ENCODE data around the gene NCLN.
"Not testable (repeated sequence)": the region's sequence is repeated elsewhere in the genome, so short reads cannot be mapped to it uniquely, and the experiment has no call there.

NCLN gene, protein sequence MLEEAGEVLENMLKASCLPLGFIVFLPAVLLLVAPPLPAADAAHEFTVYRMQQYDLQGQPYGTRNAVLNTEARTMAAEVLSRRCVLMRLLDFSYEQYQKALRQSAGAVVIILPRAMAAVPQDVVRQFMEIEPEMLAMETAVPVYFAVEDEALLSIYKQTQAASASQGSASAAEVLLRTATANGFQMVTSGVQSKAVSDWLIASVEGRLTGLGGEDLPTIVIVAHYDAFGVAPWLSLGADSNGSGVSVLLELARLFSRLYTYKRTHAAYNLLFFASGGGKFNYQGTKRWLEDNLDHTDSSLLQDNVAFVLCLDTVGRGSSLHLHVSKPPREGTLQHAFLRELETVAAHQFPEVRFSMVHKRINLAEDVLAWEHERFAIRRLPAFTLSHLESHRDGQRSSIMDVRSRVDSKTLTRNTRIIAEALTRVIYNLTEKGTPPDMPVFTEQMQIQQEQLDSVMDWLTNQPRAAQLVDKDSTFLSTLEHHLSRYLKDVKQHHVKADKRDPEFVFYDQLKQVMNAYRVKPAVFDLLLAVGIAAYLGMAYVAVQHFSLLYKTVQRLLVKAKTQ
- 72.3 to 179 reads per million in 2 experiments for total RNA-seq

DNA sequence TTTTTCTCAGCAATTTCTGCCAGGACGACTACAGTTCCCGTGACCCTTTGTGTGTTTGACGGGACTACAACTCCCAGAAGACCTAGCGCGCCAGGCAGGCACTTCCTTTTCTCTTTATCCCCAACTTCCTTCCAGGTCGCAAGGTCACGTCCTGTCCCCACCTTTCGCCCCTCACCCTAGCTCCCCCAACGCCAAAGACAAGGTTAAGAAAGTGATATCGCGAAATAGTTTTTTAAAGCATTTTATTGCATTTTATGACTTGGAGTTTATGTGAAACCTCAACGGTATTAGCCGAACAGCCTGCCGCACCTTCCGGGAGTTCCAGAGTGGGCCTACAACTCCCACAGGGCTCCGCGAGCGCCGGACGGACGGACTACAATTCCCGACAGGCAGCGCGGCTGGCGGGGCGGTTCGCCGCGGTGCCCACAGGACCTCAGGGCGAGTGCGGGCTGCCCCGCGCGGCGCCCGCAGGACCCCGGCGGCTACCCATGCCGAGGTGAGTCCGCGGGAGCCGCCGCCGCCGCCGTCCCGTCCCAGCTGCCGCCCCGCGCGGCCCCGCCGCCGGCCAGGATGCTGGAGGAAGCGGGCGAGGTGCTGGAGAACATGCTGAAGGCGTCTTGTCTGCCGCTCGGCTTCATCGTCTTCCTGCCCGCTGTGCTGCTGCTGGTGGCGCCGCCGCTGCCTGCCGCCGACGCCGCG lies at the start of gene NCLN:
Gene NCLN, plus strand, starts transcription at position 470 of the 699 bp plus-strand sequence. Its CDS starts 101 bp downstream, at position 571.
- peak; percentile 90 for DNase-seq (ENCODE audit: low read depth)

DNA sequence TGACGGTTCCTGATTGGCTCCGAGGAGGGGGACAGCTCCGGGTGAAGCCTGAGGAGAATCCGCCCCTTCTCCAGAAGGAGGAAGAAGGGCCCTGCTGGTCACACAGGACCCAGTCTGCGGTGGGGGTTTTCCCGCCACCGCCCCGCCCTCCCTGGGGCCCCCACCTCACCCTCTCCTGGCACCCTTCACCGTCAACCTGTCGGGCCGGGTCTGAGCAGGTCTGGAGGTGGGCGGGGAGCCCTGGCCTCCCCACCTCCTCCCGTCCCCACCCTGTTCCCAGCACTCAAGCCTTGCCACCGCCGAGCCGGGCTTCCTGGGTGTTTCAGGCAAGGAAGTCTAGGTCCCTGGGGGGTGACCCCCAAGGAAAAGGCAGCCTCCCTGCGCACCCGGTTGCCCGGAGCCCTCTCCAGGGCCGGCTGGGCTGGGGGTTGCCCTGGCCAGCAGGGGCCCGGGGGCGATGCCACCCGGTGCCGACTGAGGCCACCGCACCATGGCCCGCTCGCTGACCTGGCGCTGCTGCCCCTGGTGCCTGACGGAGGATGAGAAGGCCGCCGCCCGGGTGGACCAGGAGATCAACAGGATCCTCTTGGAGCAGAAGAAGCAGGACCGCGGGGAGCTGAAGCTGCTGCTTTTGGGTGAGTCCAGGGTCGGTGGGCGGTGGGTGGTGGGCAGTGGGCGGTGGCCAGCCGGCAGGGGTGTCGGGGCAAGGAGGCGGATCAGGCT lies 49.6 kb upstream of the NCLN start, which contains the start of gene GNA15:
Gene GNA15, plus strand, starts transcription at position 73 of the 723 bp plus-strand sequence. Its CDS starts 418 bp downstream, at position 491.
- DNase-seq (ENCODE audit: low read depth): no peak

DNA sequence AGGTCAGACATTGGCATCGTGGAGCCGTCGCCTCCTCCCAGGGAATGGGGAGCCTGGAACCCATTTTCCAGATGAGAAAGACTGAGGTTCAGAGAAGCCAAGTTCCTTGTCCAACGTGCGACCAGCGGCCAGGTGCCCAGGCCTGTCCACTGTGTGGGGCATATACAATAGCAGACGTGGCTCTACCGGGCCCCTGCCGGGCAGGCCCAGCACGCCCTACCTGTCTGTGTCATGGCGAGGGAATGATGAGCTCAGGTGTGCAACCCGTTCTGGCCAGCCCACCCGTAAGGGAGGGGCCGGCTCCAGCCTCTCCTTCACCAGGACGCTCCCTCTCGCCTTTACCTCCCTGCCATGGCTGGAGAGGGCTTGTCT lies 49.1 kb upstream of the NCLN start:
- no peak for DNase-seq (ENCODE audit: low read depth)

DNA sequence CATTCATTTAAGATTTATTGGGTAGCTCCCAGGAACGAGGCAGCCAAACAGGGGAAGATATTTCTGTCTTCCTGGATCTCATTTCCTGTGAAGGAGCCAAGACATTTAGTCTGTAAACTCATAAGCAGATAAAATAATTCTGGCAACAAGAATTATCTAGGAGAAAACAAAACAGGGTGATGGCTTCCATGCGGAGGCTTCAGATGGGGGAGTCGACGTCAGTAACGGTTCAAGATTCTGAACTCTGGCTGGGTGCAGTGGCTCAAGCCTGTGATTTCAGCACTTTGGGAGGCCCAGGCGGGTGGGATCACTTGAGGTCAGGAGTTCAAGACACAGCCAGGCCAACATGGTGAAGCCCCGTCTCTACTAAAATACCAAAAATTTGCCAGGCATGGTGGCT lies 48.6 kb upstream of the NCLN start:
- DNase-seq (ENCODE audit: low read depth): no peak

DNA sequence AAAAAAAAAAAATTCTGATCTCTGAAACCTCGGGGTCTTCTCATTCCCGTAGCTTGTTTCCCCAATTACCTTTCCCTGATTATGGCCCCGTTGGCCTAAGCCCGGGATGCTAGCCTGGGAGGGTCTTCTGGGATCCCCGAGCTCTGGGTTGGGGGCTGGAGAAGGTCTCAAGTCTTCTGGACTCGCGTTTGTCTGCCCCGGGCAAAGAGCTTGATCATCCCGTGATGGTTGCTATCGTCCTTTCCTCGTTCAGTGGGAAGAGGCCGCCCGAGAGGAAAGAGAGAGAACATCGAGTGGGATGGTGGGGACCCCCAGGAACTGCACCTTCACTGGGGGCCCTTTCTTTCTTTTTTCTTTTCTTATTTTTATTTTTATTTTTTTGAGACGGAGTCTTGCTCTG lies 47.5 kb upstream of the NCLN start:
- DNase-seq (ENCODE audit: low read depth): no peak

DNA sequence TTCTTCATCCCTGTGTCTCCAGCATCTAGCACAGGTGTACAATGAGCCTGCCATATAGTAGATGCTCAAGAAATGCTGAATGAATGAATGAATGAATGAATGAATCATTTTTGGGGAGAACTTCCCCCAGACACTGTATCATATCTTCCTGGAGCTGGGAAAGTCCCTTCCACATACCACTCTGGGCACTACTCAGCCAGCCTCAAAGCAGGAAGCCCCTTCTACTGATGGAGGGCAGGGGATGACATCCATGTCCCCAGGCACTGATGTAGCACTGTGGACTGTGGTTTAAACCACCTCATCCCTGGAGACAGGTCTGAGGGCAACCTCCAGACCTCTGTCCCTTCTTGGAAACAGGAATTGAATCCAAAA lies 45.1 kb upstream of the NCLN start:
- no peak for DNase-seq (ENCODE audit: low read depth)

DNA sequence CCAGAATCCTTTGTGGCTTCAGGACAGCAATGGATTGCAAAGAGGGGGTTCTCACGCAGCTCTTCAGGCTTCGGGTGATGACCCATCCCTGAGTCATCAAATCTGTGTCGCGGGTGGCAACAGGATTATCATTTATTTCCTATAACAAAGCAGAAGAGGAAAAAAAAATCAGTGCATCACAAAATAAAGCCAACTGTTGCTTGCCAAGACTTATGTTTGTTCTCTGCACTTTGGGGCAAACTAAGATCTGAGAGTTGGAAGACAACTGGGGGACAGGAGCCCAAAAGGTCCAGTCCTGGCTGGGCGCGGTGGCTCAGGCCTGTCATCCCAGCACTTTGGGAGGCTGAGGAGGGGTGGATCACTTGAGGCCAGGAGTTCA lies 43.4 kb upstream of the NCLN start:
- no peak for DNase-seq (ENCODE audit: low read depth)

DNA sequence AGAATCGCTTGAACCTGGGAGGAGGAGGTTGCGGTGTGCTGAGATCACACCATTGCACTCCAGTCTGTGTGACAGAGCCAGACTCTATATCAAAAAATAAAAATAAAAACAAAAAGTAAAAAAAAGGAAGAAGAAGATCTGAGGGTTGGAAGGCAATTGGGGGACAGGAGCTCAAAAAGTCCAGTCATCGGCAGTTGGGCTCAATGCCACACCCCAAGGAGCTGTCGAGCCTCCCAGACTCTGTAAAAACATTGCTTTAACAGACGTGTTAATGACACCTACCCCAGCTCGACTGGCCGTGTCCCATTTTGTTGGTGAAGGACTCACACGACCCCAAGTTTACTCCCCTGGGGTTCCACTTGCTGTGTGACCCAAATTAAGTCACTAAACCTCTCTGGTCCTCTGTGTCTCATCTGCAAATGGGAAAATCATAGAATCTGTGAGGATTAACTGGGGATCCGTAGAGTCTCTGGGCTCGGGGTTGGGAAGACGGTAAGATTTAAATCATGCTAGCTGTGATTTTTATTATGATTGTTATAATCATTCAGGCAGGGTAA lies 42.9 kb upstream of the NCLN start:
- DNase-seq (ENCODE audit: low read depth): no peak

DNA sequence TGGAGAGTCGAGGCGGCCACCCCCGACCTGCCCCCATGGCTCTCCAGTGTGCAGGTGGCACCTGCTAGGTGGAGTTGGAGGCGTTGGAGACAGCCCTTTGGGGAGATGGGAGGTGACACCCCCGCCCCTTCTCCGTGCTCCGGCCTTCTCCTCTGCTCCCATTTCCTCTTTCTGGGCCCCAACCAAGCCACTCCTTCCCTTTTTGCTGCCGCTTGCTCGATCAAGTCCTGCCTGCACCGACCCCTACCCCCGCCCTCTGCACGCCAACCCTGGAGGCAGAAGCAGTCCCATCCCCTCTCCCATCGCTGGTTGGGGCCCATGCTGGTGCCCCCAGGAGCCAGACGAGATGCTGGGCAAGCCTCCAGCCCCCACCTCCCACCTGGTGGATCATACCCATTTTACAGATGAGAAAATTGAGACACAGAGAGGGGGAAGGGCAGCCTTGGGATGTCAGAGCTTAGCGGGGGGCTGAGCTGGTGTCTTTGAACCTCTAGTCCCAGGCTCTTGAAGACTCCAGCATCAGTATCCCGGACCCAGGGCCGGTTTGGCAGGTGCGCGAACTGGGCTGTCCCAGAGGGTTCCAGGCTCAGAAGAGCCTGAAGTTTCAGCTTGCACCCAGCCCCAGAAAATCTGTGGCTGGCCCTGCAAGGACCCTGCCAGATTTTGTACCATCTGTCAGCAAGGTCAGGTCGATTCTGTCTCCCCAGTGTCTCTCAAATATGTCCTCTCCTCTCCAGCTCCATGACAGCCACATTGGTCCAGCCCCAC lies 39.6 kb upstream of the NCLN start:
- no peak for DNase-seq (ENCODE audit: low read depth)

DNA sequence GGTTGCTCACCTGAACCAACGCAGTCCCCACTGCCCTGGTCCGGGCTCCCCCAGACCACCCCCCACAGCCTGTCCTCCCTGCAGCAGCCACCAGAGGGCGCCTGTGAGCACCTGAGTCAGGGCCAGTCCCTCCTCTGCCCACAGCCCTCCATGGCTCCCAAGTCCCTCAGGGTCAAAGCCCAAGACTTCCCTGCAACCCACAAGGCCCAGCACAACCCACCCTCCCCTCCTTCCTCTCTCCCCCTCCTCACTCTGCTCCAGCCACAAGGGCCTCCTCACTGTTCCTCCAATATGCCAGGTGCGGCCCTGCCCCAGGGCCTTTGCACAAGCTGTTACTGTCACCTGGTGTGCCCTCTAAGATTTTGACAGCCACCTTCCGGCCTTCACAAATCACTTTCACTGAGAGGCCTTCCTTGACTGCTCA lies 39.0 kb upstream of the NCLN start:
- peak; percentile 48 for DNase-seq (ENCODE audit: low read depth)

DNA sequence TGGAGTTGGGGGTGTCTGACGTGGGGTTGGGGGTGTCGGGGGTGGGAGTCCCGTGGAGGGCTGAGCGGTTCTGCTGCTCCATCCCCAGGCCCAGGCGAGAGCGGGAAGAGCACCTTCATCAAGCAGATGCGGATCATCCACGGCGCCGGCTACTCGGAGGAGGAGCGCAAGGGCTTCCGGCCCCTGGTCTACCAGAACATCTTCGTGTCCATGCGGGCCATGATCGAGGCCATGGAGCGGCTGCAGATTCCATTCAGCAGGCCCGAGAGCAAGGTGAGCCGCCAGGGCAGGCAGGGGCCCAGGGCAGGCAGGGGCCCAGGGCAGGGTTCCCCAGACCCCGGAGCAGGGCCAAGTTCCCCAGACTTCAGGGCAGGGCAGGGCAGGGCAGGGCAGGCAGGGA lies 37.2 kb upstream of the NCLN start:
- DNase-seq (ENCODE audit: low read depth): no peak

DNA sequence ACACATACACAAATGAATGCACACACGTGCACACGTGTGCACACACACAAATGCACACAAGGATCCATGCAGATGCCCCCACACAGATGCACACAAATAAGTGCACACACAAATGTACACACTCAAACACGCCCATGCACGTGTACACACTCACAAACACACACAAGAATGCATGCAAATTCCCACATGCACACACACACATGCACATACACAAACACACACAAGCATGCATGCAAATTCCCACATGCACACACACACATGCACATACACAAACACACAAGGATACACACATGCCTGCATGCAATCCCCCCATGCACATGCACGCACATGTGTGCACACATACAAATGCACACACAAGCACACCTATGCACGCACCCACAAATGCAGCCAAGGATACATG lies 36.6 kb upstream of the NCLN start:
- no peak for DNase-seq (ENCODE audit: low read depth)

DNA sequence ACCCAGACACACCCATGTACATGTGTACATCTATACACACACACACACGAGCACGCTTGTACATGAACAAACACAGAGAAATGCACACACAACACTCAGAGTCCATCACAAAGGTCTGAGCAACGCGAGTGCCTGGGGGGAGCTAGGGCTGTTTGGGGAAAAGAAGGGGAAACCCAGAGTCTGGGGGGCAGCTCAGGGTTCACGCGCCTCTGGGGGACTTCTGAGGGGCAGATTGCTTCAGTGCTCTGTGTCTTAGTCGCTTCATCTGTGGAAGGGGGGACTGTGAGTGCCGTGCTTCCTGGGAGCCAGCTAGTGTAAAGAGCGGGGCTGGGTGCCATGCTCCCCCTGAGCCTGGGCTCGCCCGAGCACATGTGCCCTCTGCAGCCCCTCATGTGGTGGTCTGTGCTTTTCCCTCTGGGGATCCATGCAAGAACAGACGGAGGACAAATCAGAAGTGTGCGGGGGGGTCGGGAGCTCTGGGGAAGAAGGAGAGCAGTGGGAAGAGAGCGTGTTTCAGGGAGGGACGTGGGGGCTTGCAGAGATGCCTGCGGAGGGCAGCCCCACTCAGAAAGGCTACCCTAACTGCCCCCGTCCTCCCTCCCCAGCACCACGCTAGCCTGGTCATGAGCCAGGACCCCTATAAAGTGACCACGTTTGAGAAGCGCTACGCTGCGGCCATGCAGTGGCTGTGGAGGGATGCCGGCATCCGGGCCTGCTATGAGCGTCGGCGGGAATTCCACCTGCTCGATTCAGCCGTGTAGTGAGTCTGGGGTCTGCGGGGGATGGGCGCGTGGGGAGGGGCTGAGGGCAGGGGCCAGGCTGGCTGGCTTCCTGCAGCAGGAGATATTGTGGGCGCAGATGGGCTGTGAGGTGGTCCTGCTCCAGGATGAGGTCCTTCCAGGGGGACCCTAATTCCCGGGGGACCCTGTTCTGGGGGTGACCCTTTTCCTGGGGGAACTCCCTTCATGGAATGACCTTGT lies 35.9 kb upstream of the NCLN start:
- no peak for DNase-seq (ENCODE audit: low read depth)

DNA sequence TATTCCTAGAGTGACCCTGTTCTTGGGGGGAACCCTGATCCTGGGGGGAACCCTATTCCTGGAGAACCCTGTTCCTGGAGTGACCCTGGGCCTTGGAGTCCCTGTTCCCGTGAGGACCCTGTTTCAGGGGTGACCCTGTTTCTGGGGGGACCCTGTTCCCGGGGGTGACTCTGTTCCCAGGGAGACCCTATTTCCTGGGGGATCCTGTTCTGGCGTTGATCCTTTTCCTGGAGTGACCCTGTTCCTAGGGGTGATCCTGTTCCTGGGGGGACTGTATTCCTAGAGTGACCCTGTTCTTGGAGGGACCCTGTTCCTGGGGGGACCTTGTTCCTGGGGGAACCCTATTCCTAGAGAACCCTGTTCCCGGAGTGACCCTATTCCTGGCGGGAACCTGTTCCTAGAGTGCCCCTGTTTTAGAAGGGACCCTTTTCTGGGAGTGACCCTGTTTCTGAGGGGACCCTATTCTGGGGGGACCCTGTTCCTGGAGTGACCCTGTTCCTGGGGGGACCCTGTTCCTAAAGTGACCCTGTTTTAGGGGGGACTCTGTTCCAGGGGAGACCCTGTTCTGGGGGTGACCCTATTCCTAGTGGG lies 34.9 kb upstream of the NCLN start:
- no peak for DNase-seq (ENCODE audit: low read depth)

DNA sequence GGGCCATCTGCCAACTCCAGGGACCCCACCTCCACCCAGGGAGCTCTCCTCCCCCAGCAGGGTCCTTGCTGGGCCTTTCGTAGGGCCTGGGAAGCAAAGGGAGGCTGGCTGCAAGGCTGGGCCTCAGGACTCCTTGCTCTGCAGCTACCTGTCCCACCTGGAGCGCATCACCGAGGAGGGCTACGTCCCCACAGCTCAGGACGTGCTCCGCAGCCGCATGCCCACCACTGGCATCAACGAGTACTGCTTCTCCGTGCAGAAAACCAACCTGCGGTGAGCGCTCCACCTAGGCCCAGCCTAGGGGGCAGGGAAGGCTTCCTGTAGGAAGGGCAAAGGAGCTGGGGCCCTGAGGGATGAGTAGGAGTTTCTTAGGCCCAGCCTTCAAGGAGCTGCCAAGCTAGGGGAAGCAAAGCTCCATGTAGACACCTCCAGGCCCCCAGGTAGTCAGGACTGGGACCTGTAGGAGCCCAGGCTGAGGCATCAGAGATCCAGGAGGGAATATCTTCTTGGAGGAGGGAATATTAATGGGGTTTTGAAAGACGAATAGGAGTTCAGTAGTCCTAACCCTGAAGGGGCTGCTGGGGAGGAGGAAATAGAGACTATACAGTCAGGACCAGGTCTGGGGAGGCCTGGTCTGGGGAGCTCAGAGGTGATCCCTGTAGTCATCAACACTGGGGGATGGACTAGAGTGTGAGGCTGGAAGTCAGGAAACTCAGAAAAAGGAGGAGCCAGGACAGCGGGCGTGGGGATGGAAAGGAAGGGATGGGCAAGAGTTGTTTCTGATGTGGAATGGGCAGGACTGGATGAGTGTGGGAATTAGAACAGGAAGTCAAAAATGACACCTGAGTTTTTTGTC lies 33.9 kb upstream of the NCLN start:
- DNase-seq (ENCODE audit: low read depth): no peak

DNA sequence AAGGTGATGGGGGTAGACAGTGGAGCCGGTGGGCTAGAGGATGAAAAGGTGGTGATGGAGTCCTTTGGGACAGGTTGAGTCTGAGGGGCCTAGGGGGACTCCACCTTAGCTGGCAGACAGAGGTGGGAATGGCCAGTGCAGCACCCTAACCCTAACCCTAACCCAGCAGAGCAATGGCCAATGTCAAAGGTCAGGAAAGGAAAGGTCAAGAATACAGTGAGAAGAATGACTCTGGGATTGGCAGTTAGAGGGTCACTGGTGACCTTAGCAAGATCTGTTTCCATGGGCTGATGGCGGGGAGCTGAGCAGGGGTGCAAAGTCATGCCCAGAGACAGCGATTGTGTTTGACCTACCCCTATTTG lies 33.3 kb upstream of the NCLN start:
- no peak for DNase-seq (ENCODE audit: low read depth)

DNA sequence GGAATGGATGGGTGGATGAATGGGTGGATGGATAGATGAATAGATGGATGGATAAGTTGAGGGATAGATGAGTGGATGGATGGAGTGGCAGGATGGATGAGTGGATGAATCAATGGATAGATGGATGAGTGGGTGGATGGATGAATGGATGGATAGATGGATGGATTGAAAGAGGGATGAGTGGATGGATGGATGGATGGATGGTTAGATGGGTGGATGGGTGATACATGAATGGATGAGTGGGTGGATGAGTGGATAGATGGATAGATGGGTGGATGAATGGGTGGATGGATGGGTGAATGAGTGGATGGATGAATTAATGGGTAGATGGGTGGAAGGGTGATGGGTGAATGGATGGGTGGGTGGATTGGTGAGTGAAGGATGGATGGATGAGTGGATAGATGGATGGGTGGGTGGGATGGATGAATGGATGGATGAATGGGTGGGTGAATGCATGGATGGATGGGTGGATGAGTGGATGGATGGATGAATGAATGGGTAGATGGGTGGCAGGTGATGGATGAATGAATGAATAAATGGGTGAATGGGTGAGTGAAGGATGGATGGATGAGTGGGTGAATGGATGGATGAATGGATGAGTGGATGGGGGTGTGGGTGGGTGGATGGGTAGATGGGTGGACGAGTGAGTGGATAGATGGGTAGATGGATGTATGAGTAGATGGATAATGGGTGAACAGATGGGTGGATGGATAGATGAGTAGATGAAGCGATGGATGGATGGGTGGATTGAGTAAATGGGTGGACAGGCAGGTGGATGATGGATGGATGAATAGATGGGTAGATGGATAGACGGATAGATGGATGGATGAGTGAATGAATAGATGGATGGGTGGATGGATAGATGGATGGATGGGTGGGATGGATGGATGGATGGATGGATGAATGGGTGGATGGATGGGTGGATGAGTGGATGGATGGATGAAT lies 32.2 kb upstream of the NCLN start:
- no peak for DNase-seq (ENCODE audit: low read depth)

DNA sequence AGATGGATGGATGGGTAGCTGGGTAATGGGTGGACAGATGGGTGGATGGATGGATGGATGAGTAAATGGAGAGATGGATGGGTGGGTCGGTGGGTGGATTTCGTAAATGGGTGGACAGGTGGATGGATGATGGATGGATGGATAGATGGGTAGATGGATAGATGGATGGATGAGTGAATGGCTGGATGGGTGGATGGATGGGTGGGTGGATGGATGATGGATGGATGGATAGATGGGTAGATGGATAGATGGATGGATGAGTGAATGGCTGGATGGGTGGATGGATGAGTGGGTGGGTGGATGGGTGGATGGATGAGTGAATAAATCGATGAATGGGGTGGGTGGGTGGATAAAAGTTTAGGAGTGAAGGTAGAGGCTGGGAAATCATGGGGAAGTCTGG lies 31.3 kb upstream of the NCLN start:
- DNase-seq (ENCODE audit: low read depth): not testable (repeated sequence)
